ENCODE measurements around the gene SORBS2.

SORBS2 gene

DNA sequence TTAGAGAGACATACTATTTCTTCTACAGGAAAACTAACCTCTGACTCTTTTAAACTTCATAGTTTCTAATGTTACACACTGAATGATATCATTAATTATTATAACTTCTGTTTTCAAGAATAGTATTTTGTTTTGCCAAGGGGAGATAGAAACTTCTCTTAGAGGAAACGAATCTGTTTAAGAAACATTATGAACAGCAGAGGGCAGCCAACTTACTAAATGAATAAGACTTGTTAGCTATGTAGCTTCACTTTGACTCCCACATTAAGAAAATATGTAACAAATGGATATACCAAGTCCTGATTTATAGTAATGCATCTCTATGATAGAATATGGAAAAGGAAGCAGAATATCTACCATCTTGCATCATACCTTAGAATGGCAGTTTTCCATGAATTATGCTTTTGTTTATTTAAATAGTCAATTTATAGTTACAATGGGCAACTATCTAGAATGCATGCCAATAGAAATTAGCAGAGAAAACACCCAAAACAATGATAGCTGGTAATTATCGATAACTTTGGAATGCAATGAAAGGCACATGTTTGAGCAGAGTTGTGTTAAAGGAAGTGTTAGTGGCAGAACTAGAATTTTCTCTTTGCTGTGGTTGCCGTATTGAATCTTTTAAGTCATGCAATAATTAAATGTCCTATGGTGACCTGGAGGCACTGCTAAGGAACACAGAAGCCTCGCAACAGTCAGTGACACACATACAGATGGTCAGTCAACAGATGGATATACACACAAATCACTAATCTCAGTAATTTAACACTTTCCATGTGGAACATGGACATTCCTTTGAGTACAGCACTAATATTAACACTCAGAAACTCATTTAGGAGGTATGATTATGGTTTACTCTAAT is 171.0 kb downstream of the SORBS2 start:
- peak; percentile 73 for DNase-seq (ENCODE audit: low spot score)

DNA sequence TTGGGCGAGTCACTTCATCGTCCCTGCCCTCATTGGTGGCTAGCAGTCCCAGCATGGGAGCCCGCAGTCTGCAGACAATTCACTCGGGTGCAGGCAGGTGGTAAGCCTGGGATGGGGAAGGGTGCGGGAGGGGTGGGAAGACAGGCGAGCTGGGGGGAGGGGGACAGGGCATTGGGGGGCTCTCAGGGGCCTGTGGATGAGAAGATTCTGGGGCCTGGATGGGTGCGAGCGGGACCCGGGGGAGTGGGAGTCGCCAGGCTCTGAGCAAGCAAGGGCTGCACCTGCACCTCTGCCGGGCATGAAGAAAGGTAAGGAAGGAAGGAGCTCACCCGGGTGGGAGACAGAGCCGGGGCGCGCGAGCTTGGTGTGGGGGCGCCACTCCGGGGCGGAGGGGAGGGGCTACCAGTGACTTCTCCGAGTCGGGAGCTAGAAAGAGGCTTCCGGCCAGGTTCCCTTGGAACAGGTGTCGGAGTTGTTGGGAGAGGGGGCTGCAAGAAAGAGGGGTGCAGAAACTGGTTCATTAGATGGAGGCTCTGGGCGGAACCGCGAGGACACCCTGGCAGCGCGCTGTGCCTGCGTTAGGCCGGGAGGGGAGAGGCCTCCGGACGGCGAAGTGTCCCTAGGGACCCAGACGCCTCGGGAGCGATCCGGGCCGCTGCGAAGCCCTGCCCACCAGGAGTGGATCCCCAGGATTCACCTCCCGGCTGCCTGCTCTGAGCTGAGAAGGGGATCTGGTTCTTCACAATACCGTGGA is 173.3 kb downstream of the SORBS2 start:
- no peak for DNase-seq (ENCODE audit: low spot score)

DNA sequence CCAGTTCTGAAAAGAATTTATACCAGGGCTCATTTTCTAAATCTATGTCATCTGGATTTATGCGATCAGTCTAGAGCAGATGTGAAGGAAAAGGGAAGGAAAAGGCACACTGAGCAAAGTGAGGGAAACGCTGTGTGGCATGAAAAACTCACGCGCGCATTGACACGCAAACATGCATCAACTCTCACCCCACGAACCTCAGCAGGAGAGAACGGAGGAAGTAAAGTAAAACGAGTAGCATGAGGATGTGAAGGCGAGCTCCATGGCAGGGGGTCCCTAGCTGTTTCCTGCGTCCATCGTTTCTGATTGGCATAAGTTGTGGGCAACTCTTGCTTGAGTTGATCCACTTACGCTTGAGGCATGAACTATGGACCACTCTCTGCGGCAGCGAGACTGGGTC is 173.9 kb downstream of the SORBS2 start:
- no peak for DNase-seq (ENCODE audit: low spot score)

DNA sequence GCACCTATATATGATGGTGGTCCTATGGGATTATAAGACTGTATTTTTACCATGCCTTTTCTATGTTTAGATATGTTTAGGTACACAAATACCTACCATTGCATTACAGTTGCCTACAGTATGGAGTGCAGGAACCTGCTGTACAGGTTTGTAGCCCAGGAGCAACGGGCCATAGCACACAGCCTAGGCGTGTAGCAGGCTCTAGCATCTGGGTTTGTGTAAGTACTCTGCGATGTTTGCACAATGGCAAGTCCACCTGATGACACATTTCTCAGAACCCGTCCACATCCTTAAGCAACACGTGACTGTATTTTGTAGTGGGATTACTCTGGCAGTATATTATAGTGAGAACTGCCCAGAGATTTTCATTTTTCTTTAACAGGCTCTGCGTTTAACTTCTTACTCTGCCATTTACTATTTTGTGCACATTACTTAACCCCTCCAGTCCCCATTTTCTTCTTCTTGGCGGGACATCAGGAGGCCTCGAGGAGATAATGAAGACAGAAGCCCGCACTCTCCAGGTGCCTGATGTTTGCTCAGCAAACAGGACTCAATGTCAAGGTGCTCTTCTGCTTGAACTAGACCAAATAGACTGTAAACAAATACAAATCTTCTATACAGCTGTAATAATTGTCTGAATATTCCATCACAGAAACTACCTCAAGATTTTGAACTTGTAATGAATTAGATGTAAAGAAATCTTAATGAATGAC is 174.7 kb downstream of the SORBS2 start:
- DNase-seq (ENCODE audit: low spot score): no peak

DNA sequence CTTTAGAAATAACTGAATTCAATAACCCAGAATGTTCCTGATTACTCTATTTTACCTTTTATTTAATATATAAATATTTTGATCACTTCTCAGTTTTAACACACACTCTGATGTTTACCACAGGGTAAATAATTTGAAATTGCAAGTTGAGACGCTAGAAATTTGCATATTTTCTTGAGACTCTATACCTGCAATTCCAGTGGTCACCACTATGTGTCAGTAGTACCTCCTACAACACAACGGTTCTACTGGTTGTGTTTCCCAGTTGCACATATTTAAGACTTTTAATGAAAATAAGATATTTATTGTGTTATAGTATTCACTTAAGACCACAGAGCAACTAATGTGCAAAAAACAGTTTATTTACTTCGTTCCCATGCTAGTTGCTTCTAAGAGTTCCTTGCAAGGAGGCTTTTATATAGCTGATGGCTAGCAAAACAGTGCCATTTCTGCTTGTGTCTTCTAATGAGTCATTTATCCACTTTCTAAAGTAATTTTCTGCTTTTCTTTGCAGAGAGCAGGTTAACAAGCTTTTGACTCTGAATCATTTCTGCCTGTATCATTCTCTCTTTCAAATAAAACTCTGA is 177.8 kb downstream of the SORBS2 start:
- DNase-seq (ENCODE audit: low spot score): no peak

DNA sequence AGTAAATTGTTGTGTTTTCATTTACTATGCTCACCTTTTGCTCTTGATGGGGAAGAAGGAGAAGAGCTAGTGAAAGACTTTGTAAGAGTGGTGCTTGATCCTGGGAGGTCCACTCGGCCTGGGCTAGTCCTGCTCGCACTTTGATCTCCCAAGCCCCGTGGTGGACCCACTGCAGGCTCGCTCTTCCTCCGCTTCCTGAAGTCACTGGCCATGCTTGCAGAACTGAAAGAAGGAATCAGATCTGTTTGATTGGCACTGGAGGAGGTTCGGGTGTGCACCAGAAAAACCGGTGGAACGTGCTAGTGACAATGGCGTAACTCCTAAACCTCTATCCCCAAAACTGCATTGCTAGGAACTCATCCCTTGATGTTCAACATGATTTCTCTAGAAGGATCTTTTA is 185.2 kb downstream of the SORBS2 start:
- DNase-seq (ENCODE audit: low spot score): no peak

DNA sequence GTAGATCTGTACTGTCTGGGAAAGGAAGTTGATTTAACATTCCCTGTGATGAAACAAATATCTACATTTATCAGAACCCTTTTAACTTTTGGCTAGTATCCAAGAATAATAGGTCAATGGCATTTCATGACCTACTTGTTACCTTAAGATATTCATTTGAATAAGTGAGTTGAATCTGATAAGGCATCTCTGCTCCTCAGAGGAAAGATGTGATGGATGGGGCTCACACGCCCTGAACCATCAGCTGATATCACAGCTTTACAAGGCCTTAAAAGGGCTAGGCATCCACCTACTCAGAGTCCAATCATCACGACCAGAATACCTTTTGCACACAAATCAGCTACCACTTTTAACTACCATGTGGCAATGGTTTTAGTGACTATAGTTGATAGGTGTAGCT is 186.5 kb downstream of the SORBS2 start:
- no peak for DNase-seq (ENCODE audit: low spot score)

DNA sequence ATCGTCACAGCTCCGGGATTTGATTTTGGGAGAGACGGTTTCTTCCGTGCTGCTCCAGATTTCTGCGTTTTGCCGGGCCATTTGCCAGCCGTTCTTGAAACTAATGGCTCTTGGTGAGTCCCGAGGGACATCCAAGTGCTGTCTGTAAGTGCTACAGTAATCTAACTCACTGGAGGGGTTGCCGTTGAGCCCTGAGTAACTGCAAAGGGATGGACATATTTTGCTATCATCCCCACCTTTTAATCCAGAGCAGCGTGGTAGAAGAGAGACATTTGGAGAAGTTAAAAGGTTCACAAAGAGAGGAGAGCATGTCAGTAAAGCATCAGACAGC is 187.8 kb downstream of the SORBS2 start:
- no peak for DNase-seq (ENCODE audit: low spot score)

DNA sequence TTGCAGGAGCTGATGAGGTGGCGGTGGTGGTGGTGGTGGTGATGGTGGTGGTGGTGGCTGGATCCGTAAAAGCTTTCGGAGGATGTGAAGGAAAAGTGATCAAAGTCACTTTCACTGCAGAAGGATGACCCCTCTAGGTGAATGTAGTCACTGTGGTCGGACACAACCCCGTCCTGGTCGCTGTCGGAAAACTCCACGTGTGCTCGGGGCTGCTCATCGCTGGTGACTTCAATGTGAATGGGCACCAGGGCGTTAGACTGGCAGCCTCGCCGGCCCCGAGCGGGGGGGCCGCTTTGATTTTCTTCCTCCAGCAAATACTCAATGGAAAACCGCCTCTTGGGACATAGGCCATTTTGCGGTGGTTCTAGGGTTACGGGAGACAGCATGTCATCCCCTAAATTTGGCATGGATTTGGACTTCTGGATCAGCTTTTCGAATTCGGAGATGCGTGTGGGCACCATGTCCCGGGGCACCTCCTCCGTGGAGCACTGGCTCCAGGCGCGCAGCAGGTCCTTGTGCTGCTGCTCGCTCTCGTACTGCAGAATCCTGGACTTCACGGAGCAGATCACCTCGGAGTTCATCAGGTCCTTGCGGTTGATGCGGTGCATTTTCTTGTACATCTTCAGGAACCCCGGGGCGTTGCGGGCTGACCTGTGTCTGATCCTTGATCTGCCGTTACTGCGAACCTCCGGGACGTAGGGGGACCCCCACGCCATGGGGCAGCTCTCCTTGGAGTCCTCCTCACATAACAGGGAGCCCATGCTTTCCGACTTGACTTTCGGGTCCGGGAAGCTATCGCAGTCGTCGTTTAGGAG is 188.3 kb downstream of the SORBS2 start:
- no peak for DNase-seq (ENCODE audit: low spot score)

DNA sequence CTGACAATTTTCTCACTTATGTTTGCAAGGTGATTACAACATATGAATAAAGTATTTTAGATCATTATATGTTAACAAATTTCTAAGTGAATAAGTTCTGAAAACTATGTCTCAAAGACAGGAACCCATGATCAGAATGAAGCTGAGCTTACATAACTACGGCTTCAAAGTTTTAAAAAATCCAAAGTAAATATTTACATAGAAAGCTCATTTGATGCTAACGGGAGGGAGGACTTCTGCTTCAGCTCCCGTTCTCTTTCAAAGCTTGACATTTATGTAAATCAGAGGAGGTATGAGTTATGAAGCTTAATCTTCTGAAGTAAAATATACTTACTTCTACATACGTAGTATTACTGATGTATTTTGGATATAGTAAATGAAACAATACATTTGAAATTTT is 203.8 kb downstream of the SORBS2 start:
- no peak for DNase-seq (ENCODE audit: low spot score)

DNA sequence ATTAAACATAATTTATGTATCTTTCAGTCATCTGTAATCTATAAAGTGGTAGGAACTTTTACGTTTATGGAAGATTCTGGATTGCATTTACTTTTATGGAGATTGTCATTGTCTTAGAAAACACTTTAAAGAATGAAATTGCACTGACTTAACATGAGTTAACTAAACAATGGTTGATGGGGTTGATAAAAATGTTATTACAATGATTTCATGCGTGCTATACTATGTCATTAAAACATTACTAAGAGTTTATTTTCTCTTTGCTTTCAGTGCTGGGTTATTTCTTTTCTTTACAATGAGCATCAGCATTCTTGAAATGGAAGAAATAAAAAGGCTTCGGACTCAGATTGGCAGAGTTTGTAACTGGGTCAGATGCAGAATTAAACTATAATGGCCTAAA is 209.6 kb downstream of the SORBS2 start:
- no peak for DNase-seq (ENCODE audit: low spot score)

DNA sequence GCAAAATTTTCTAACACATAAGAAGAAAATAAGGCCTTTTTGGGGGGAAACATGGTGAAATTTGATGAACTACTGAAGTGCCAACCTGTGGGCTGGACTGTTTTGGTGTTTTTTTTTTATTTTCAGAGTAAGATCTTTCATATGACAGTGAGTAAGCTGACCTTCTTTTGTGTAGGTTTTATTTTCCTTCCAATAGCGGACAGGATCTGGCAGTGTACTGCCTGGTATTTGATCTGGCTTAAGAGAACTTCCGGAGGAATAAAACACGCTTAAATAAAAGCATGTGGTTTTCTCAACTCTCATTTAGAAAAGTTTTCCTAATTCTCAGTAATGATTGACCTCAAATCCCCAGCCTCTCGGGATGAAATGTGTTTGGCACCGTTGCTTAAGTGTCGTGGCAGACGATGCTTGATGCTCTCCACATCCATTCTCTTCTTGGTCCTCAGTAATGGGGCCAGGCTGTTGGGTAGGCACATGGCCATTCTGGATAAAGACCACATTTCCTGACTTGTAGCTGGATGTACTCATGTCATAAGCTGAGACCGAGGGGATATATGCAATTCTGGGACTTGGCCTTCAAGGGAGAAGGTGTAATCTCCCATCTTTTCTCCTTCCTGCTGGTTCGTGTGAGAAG is 211.1 kb downstream of the SORBS2 start:
- DNase-seq (ENCODE audit: low spot score): no peak

DNA sequence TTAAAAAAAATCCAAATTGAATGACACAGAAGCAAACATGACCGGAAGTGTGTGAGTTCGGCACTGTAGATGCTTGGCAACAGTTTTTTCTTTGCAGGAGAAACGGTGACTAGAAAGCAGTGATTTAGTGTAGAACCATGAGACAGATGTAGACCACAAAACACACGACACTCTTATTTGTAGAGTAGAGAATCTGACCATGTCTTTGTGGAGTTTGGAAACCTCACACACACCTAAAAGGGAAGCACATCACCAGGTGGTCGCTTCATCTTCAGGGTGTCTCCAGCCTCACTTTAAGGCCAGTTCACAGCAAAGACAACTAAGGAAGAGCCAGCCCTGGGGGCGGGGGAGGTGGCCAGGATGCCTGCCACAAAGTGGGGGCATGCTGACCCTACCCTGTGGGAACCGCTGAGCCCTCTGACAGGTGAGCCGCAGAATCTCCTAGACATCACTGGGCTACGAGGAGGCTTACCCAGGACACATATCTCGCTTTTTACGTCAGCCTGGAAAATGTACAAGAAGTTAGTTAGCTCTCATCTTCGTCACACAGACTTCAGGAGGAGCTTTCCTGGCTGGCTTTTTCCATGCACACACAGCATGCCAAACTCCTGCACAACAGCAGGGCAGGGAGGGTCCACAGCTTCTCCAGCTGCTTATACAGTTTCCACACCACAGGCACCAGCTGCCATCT is 212.3 kb downstream of the SORBS2 start:
- no peak for DNase-seq (ENCODE audit: low spot score)

DNA sequence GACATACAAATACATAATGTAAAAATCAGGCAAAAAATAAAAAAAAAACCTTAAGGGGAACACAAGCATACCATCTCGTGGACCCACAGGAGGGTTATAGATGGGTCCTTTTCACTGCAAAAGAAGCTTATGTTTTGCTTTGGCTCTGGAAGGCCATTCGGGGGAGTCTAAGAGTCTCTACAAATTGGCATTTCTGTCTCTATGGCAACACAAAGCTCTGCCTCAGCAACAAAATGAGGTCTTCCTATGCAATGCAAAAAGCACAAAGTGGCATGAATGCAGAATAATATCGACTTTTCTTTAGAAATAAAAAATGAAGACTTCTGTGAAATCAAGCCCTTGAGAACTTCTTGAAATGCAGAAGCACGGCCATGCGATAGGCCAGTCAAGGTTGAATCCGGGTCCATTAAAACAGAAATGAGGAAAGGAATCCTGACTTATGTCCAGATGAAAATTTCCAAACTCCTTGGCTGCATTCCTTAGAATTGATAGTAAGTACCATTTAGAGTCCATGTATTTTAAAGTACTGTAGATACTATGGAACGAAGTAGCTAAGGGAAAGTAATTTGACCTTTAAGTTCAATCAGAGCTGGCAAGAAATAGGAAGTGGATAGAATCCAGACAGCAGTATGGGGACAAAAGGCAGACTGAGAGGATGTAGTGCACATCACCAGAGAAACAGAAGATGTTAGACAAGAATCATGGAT is 213.0 kb downstream of the SORBS2 start:
- no peak for DNase-seq (ENCODE audit: low spot score)

DNA sequence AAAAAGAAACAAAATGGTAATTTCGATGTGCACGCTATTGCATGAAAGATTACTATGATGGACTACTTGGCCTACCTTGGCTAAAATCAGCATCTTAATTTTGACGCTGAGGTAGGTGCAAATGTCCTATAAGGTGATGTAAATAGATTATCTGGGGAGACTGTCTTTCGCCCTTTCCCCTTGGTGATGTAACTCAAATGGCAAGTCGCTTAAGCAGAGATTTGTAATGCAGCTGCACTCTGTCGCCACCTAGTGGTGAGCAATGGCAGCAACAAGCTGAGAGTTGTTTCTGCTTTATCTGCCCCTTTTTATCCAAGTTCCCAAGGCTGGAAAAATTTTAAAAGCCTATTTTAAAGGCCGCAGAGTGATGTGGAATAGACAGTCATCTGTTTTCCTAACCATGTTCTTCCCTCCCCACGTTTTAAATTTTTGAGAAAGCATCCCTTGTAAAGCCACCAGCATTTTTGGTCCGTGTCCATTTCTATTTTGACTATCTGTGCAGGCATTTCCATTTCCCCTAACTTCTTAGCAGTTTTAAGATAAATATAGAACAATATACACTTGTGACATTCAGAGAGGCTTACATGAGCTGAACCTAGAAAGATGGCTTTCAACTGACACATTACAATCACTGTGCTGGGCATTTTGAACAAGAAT is 214.3 kb downstream of the SORBS2 start:
- DNase-seq (ENCODE audit: low spot score): peak; percentile 53

DNA sequence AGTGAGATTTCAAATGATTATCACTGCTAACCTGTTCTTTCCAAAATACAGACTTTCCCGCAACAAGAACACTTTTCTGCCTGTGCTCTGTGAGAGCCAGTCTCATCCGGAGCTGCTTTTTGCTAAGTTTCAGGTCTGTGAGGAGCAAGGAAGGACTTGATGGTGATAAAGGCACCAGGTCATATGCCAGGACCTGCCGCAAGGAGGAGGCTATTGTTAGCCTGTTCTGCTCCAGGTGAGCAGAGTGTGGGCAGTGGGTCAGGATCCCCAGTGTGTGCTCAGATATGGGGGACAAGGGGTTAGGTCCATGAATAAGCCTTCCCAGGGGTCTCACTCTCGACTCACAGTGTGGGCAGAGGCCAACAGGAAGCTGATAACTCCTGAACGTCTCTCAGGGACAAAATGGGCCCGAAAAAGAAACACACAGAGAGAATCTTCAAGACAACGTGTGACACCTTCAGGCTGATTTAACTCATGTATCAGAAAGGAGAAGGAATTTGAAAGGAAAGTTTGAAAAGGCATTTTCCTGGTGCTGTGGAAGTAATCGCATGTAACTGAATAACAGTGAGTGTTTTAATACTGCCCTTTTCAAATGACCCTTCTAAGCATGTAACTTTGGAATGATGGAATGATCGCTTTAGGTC is 219.0 kb downstream of the SORBS2 start:
- DNase-seq (ENCODE audit: low spot score): no peak

DNA sequence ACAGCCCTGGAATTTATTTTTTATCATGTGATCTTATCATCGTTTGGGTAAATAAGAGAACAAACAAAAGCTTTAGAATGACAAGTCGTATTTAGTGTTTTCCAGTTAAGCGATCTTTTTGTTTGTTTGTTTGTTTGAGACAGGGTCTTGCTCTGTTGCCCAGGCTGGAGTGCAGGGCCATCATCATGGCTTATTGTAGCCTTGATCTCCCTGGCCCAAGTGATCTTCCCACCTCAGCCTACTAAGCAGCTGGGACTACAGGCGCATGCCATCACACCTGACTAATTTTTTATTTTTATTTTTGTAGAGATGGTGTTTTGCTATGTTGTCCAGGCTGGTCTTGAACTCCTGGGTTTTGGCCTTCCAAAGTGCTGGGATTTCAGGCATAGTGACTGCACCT is 219.6 kb downstream of the SORBS2 start:
- no peak for DNase-seq (ENCODE audit: low spot score)

DNA sequence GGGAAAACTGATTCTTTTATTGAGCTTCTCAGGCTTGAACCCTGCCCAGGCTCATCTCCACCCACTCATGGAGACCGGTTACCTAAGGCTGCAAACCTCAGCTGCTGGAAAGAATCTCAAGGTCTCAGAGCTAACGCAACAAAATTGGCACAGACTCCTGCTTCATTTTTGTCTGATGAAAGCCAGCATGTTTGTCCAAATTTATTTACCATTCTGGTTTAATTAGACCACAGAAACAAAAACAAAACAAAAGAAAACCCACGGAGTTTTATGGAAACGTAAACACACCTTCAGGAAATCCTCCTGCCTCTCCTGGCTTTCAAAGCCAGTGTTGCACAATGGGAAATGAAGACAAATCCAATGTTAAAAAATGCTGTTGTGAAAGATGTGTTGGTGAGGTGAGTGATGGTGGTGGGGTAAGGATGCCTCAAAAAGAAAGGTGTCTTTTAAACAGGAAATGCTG is 220.3 kb downstream of the SORBS2 start:
- DNase-seq (ENCODE audit: low spot score): no peak

DNA sequence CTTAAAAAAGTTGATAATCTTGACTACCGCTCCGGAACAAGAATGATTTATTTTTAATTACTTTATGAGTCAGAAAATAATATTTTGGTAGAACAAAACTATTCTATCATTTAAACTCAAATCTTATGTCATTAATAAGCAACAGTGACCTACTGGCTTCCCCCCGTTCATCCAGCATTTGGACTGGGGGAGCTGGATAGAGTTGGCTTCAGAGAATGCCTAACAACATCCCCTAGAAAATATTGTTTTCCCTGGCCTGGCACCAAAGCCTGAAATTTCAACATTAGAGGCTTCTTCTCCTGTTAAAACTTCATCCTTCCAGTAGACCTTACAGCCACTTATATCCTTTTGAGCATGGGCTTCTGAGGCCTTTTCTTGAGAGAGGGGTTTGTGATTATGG is 221.0 kb downstream of the SORBS2 start:
- no peak for DNase-seq (ENCODE audit: low spot score)
